GM12892 (cell line): Measurements from ENCODE around the gene CRYBG3. TPM values are rescaled to one million over a fixed set of nuclear protein-coding genes. Genes with fewer than 3 reads are reported as not detected.

ENCODE experiments used
- DNase-seq: peaks from one replicate; pipeline ENCODE4 v3.0.0; 2011; ENCODE audit not compliant: insufficient read length
- FAIRE-seq: peaks from 2 replicates; lab custom pipeline; 2011; peaks lifted over from hg19 to GRCh38; lab: Jason Lieb, UNC
- POLR2A ChIP-seq: IDR thresholded peaks from 2 replicates; pipeline ENCODE4 v1.6.1; 2011; ENCODE audit warnings: low read depth, low read length, control low read depth
- POLR2AphosphoS5 ChIP-seq: IDR thresholded peaks from 2 replicates; pipeline ENCODE4 v1.6.1; 2011; ENCODE audit warnings: low read depth, low read length, control low read depth
- TAF1 ChIP-seq: IDR thresholded peaks from 2 replicates; pipeline ENCODE4 v1.6.1; 2011; ENCODE audit warnings: low read depth, mild to moderate bottlenecking, control low read depth, low read length, borderline replicate concordance
- polyA plus RNA-seq: library from polyadenylated mRNA; unstranded; fragments of >200 nt; gene quantifications from one replicate; pipeline ENCODE4 v1.2.1, GENCODE V29; 2012; ENCODE audit warnings: missing spikeins, inconsistent platforms; ENCODE audit not compliant: missing spikeins

Gene CRYBG3
- polyA plus RNA-seq = 2.6 TPM

DNA sequence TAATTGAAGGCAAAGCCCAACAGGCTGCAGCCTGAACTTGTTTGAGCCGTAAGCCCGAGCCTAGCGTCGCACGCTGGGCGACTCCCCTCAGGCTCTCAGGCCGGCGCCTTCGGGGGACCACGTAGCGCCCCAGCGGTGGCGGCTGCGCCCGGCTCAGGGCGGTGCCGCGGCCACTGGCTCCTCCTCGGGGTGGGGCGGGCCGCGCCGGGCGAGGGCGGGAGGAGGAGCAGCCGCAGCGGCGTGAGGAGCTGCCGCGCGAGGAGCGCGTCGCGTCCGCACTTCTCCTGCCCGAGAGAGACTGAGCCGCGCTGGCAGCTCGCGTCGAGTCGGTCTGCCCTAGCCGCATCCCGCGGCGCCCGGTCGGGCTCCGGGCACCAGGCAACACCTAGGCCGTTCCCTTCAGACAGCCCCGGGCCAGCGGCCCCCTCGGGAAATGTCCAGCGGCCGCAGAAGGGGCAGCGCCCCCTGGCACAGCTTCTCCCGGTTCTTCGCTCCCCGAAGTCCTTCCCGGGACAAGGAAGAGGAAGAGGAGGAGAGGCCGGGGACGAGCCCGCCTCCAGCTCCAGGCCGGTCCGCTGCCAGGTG, at the start of gene CRYBG3:
Gene CRYBG3 (plus strand): TSS at position 238 of the 585 bp plus-strand sequence. CDS start 196 bp downstream, at position 434.
- TF ChIP-seq POLR2AphosphoS5 (peak; percentile 74), POLR2A (peak; percentile 82; the same call in 1 of the 2 replicates), TAF1 (0 out of 2 replicates have a peak, but pooled peaks have one; percentile 57)
- FAIRE-seq (peak; percentile 99), DNase-seq (peak; percentile 75)

DNA sequence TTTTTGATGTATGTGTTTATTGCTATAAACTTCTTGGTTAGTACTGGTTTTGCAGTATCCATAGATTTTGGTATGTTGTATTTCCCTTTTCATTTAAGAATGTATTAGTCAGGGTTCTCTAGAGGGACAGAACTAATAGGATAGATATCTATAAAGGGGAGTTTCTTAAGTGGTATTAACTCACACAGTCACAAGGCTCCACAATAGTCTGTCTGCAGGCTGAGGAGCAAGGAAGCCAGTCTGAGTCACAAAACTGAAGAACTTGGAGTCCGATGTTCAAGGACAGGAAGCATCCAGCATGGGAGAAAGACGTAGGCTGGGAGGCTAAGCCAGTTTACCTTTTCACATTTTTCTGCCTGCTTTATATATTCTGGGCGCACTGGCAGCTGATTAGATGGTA, 48.9 kb upstream of the CRYBG3 start:
- DNase-seq (no peak), FAIRE-seq (no peak)
- no peak for TF ChIP-seq POLR2AphosphoS5
- no peak for TF ChIP-seq POLR2A
- no peak for TF ChIP-seq TAF1

DNA sequence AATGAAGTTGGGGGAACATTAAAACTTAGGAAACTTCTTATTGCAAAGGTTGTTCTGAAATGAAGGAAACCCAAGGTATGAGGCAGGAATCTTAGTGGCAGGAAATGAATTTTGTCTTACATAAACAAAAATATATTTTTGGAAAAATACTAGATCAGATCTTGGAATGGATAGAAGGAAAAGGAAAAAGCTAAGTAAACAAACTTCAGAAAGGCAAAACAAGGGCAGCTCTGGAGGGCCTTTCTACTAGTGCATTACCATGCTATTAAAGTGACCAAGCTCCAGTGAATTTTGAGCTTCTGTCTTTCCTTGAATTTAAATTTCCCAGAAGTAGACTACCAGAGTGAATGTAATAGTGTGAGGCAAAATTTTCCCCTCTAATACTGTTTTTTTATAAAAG, 43.7 kb upstream of the CRYBG3 start:
- TF ChIP-seq POLR2AphosphoS5 = no peak
- TF ChIP-seq POLR2A = no peak
- no peak for TF ChIP-seq TAF1
- FAIRE-seq (no peak), DNase-seq (no peak)

DNA sequence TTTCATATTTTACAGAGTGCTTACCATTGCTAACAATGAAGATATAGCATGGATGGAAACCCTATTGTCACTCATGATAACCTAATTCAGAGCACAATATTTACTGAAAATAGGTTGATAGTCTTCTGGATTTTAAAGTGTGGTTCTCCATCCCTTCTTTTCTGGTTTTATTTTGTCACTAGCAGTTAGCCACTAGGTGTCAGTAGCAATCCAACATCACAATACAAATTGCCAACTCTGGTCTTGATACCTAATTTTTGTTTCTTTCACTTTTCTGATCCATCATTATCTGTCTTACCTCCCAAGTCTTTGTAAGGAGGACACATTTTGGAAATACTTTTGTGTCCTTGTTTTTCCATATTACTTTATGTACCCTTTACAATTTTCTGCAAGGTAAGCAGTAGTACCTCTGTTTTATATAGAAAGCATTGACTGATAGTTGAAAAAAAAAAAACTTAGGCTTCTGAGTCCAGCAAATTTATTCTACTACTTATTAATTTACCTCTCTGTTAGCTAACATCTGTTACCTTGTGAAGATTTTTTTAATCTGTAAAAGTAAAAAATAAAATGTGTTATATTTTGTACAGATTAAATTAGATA, 28.3 kb upstream of the CRYBG3 start:
- DNase-seq (no peak), FAIRE-seq (peak; percentile 82)
- TF ChIP-seq POLR2A = no peak
- TF ChIP-seq POLR2AphosphoS5 = no peak
- TF ChIP-seq TAF1 = no peak

DNA sequence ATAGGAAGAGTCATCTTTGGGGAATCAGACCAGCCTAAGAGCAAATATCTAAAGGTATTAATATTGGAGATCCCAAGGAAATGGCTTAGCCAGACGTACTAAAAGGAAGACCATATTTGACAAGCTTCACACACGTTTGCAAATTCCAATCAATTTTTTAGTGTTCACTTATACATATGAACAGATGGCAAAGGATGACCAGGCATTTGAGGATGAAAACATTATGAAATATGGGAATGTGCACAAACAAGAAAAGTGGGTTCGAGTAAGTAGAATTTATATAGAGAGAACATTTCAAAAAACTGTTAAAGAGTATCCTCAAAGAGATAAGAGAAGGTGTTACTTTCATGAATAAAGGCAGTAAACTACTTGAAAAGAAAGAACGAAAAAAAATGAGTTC, 25.9 kb upstream of the CRYBG3 start:
- no peak for TF ChIP-seq TAF1
- TF ChIP-seq POLR2A = no peak
- no peak for TF ChIP-seq POLR2AphosphoS5
- DNase-seq = no peak
- no peak for FAIRE-seq

DNA sequence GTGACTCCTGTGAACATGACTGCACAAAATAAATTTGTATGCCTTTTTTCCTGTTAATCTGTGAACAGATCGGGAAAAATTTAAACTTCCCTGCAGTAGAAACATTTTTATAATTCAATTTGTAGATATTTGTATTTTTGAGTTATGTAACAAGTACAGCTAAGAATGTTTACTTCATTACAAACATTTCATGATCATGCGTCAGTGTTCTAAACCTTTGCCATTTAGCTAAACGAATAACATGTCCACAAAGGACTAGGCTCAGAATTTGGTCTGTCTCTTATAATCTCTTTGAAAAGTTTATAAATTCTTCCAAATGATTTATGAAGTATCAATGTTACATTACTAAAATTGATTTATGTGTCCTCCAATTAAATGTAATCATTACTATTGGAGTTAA, 17.3 kb upstream of the CRYBG3 start:
- TF ChIP-seq TAF1 = no peak
- no peak for TF ChIP-seq POLR2AphosphoS5
- TF ChIP-seq POLR2A = no peak
- no peak for FAIRE-seq
- no peak for DNase-seq

DNA sequence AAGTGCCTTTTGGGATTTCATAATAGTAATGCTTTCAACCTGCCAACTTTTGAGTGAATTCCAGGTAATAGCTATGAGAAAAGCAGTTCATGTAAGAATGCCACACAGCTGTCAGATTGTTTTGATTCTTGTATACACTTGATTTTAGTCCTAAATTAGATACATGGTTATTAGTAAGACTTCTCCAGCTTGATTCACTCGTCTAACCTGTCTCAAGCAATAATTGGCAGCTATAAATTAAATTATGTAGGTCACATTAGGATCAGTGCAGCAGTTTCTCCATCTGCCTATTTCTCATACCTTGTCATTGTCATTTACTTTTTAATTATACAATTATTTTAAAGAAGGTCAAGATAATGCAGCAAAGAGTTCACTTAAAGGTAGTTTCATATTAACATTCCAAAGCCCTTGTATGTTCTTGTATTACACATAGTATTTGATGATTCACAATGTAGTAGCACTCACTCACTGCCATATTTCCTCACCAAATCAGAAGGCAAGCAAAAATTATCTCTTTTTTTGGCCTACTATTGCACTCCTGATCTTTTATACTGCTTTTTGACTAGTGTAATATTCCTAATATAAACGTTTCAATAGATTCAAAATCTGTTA, 10.9 kb upstream of the CRYBG3 start:
- DNase-seq (no peak), FAIRE-seq (no peak)
- TF ChIP-seq POLR2A (no peak), TAF1 (no peak), POLR2AphosphoS5 (no peak)

DNA sequence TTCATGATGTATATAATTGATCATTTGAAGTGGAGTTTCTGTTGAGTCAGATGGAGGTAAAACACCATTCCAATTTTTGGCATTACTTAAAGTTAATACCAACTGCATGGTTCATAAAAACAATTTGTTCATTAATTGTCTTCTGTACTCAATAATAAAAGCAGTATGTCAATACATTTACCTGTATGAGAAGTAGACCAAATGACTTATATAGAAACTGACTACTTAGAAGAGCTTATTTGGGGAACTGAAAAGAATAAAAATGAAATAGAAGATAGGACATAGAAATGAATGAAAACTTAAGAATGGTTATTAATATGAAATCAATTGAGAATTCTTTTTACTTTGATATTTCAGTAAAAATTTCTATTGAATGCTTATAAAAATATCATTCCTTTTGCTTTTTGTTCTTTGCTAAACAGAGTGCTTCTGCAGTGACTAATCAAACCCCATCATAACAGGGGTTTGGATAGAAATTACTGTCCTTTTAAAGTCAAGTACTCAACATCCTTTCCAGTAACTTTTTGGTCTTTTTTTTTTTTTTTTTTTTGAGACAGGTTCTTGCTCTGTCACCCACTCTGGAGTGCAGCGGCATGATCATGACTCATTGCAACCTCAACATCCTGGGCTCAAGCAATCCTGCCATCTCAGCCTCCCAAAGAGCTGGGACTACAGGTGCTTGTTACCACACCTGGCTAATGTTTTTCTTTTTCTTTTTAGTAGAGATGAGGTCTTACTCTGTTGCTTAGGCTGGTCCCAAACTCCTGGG, 6.5 kb upstream of the CRYBG3 start:
- DNase-seq (no peak), FAIRE-seq (peak; percentile 42)
- TF ChIP-seq TAF1 (no peak), POLR2AphosphoS5 (no peak), POLR2A (no peak)

DNA sequence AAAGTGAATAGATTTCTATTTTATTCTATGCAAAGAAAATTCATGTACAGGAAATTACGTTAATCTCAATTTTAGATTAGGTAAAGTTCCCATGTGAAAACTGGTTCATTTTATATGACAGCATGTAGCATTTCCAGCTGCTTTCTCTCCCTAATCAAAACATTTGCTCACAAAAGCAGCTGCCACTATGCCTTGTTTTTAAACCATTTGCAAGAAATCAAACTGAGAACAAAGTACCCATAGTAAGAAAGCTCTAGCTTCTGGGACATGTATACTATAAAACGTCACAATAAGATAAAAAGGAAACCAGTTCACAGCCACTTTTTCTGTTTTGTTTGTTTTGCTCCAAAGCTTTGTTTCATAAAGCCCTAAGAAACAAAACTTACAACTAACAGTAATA, 5.0 kb upstream of the CRYBG3 start:
- TF ChIP-seq POLR2A (no peak), POLR2AphosphoS5 (no peak), TAF1 (no peak)
- FAIRE-seq (no peak), DNase-seq (no peak)

DNA sequence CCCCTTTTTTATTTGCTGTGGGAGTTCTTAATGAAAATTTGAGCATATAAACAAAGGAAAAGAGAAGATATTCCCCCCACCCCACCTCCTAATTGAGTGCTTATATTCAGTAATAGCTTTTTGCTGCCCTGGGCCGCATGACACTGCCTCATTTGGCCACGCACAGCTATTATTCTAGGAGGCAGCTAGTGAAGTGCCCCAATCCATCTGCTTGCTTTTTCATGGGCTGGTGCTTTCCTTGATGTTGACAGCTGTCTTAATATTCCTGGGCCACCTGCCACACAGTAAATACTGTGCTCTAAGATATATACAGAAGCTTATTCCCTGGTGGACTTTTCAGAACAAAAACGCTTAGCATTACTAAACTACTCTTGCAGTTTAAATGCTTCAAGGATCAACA, 3.8 kb upstream of the CRYBG3 start:
- DNase-seq = no peak
- no peak for FAIRE-seq
- TF ChIP-seq POLR2AphosphoS5 (no peak), POLR2A (no peak), TAF1 (no peak)

DNA sequence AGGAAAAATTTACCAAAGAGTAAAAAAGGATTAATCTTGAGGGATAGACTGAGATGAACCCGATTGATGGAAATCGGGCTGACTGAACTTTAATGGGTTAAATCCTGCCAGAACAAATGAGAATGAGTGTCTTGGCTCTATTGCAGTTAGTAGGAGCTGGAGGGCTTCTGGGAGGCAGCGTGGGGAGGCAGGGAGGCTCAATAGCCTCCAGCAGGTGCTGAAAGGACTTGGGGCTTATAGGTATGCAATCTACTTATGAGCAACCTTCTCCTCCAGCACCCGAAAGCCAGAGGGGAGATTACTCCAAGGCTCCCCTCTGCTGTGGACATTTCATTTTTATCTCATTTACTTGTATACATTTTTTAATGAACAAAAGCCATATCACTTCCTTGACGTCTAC, 1.0 kb upstream of the CRYBG3 start:
- no peak for FAIRE-seq

DNA sequence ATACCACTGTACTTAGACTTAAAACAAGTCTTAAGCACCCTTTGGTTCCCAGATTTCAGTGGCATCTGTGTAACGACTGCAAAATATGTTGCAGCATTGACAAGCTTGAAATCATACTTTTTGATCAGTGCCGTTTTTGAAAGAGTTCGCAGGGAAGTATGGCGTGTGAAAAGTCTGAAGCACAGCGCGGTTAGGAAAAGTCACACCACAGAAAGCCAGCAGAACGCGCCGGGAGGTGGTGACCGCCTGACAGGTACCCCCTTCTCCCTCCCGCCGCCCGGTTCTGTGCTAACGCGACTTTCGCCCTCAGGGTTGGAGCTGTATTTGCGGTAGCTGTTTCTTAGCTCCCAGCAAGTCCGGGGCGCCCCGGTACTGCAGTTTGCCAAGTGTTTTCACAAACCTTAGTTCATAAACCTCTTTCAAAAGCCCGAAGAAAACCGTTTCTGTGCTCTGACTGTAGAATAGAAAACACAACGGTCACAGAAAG, 481 bp upstream of the CRYBG3 start:
- FAIRE-seq (peak; percentile 64), DNase-seq (no peak)
- TF ChIP-seq TAF1 (no peak), POLR2A (no peak), POLR2AphosphoS5 (no peak)

More for the DNA sequence above, 1.0 kb upstream of the CRYBG3 start:
- TF ChIP-seq TAF1 = no peak
- TF ChIP-seq POLR2AphosphoS5 = no peak
- no peak for TF ChIP-seq POLR2A
- no peak for DNase-seq
